SH-SY5Y (cell line): Measurements from ENCODE around the gene RGP1.

Experiments
- GATA2 ChIP-seq: IDR thresholded peaks from 2 replicates; pipeline ENCODE4 v1.6.1; 2011; ENCODE audit warnings: mild to moderate bottlenecking, low read depth, low read length
- GATA3 ChIP-seq: IDR thresholded peaks from 2 replicates; pipeline ENCODE4 v1.6.1; 2011; ENCODE audit warnings: low read depth, mild to moderate bottlenecking, low read length, moderate library complexity

RGP1 gene

DNA sequence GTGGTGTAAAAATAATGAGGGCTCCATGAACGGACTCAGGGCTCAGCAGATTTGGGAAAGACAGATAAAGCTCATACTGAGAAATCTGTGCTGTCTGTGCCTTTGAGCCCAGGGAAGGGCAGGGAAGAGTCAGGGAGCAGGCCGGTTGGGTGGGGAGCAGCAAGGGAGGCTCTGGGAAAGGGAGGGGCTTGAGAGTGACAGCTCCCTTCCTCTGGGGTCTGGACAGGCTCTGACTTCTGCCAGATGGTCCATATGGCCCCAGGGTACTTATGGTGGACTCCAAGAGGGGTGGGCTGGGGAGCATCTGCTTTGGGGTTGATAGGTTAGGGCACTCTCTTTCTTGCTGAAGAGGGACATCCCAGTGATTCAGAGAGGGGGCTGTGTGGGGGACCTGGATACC is 44.4 kb downstream of the RGP1 start:
- no peak for TF ChIP-seq GATA2
- TF ChIP-seq GATA3: no peak

GRCh38 chr9:35795695-35796094 is 46.6 kb downstream of the RGP1 start:
- TF ChIP-seq GATA3 (no peak), GATA2 (no peak)

GRCh38 chr9:35797311-35798109 is 48.4 kb downstream of the RGP1 start:
- no peak for TF ChIP-seq GATA3

DNA sequence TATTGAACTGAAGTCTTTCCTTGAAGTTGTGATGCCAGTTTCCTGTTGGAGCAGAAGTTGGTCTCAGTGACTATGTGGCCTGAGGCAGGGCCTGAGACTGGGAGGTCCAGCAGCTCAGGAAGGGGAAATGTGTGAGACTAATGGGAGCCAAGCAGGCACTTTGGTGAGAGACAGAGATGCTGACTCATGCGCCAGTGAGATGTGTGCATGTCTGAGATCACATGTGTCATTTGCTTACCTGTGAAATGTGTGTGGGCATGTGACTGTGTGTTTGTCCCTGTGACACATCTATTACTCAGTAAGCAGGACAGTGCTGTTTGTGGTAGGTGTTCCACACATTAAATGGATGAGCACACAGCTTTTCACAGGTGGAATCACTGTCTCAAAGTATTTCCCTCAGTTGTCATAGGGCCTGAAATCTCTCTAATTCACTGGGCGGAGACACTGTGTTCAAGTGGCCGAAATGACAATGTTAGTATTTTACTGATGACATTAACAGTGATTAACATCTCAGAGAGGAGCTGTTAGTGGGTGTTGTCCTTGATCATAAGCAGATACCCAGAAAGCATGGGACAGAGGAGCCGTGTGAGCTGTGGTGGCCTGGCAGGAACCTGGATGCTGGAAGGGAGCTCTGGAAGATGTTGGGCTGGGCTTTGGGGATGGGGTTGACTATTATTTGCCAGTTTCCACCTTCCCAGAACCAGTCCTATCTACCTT is 49.7 kb downstream of the RGP1 start:
- TF ChIP-seq GATA2 (no peak), GATA3 (no peak)

DNA sequence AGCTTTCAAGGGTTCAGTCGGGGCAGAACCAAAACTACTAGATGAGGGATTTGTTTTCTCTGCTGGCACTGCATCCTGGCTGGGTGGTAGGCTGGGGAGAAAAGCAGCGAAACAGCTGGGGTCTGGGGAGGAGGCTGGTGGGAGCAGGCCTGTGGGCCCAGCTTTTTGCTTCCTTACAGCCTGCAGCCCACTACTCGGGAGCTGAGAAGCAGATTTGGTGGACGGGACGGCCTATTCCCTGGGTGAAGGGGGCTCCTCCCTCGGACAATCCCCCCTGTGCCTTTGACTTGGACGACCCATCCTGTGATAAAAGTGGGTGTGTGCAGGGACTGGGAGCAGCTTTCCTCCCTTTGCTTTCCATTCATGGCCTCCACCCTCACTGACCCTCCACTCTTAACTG is 51.4 kb downstream of the RGP1 start:
- TF ChIP-seq GATA2 (no peak), GATA3 (no peak)

DNA sequence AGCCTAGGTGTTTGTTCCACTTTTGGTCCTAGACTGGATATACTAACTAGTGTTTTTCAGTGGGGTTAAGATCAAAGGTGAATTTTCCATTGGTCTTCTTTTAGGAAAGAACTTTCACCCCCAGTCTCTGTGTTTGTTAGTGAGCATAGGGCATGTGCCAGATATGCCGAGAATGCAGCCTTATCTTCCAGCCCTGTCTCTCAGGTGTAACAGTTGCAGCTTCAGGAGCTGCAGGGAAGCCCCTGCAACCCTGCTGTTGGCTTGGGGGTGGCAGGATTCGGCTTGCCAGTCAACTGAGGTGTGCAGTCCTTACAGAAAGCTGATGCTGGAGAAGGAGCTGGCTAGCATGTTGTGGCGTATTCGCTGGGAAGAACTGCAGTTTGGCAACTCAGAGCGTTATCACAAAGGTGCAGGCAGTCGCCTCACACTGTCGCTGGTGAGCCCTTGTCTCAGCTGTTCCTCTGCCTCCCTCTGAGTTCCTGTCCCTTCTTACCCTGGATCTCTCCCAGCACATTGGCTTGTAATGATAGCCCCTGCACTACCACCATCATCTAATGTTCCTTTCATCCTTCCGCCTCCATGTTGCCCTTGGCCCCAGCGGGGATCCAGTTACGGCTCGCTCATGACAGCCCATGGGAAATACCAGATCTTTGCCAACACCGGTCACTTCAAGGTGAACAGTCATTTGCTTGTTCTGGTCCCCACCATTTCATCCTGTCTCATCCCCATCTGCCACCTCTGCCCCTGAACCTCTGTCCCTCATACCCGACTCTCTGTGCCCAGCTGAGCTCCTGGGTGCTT is 52.4 kb downstream of the RGP1 start:
- TF ChIP-seq GATA2 (no peak), GATA3 (no peak)

GRCh38 chr9:35806101-35806500 is 57.0 kb downstream of the RGP1 start:
- TF ChIP-seq GATA2 (no peak), GATA3 (no peak)
